ENCODE results near the gene ANKRD17.
"Not testable (repeated sequence)": the region's sequence is repeated elsewhere in the genome, so short reads cannot be mapped to it uniquely, and the experiment has no call there.

ANKRD17 gene

DNA sequence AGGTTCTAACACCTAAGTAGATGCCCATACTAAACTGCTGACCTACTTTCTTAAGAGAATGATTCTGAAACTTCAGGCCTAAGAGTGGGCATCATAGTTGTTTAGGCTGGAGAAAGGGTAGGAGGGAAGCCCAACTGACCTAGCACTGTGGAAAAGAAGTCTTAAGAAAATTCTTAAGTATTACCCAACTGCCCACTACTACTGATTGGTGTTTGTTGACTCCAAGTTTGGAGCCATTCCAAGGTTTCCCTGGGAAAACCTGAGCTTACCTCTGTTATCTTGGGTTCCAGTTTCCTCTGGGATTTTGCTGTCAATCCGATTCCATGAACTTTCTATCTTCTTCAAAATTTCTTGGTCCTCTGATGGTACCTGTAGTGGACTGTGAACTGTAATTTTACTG is 23.9 kb downstream of the ANKRD17 start:
- H3K9me3 ChIP-seq = no peaks in the 10 kb centered on the region
- no peak for DNase-seq (ENCODE audit: low spot score in 2 of 2)

GRCh38 chr4:73231518-73232487 is 26.8 kb downstream of the ANKRD17 start:
- Histone ChIP-seq H3K4me1 (peaks cover 11% of the 10 kb centered on the region), H3K4me3 (no peak overlapping the region), H3K36me3 (replicated peaks) (peaks cover 5% of the 10 kb centered on the region), H3K27me3 (ENCODE audit: low read depth) (no peaks in the 10 kb centered on the region), H3K9me3 (no peaks in the 10 kb centered on the region)
- no peak for DNase-seq (ENCODE audit: low spot score in 2 of 2)
- in situ Hi-C loops (cut with MboI; ENCODE audit: low sequenced_read_pairs) = no loop called here

More for the DNA sequence above, 23.9 kb downstream of the ANKRD17 start:
- in situ Hi-C loops (cut with MboI; ENCODE audit: low sequenced_read_pairs) = no loop called here
- H3K27me3 ChIP-seq (ENCODE audit: low read depth) = no peaks in the 10 kb centered on the region
- H3K4me1 ChIP-seq = peaks cover 21% of the 10 kb centered on the region
- H3K36me3 ChIP-seq (replicated peaks) = peaks cover 5% of the 10 kb centered on the region
- H3K4me3 ChIP-seq = no peak overlapping the region

- Histone ChIP-seq H3K4me3 (no peak overlapping the region), H3K9me3 (no peaks in the 10 kb centered on the region), H3K4me1 (peaks cover 10% of the 10 kb centered on the region), H3K27me3 (ENCODE audit: low read depth) (no peaks in the 10 kb centered on the region), H3K36me3 (replicated peaks) (peaks cover 5% of the 10 kb centered on the region)
- in situ Hi-C loops (cut with MboI; ENCODE audit: low sequenced_read_pairs) = no loop called here
- DNase-seq (ENCODE audit: low spot score in 2 of 2) = no peak
Observed at GRCh38 chr4:73230865-73231517, 27.6 kb downstream of the ANKRD17 start.

- H3K4me1 ChIP-seq; H3K9me3 ChIP-seq; H3K27me3 ChIP-seq (ENCODE audit: low read depth); H3K36me3 ChIP-seq (replicated peaks); in situ Hi-C loops (cut with MboI; ENCODE audit: low sequenced_read_pairs); H3K4me3 ChIP-seq; DNase-seq (ENCODE audit: low spot score in 2 of 2): not testable (repeated sequence)
Observed at GRCh38 chr4:73228800-73229199, 29.8 kb downstream of the ANKRD17 start.

DNA sequence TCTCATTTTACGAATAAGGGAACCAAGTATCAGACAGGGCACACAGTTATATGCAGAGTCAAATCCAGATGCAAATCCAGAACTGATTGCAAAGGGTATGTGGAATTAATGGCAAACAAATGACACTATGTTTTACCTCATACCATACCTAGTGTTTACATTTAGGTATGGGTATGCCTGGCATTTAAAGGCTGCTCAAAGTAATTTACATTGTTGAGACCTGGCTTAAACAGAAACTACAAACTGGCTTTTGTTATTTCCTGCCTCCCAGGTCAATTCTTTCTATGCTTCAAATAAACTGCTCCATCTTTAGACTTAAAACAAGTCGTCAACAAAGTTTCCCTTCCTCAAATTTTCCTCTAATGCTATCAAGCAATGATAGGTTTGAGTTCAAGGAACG is 33.7 kb downstream of the ANKRD17 start:
- H3K9me3 ChIP-seq = no peaks in the 10 kb centered on the region
- H3K4me3 ChIP-seq = no peak overlapping the region
- DNase-seq (ENCODE audit: low spot score in 2 of 2) = no peak
- no peaks in the 10 kb centered on the region for H3K36me3 ChIP-seq (replicated peaks)
- peaks cover 17% of the 10 kb centered on the region for H3K4me1 ChIP-seq
- H3K27me3 ChIP-seq (ENCODE audit: low read depth) = no peaks in the 10 kb centered on the region
- in situ Hi-C loops (cut with MboI; ENCODE audit: low sequenced_read_pairs) = no loop called here

DNA sequence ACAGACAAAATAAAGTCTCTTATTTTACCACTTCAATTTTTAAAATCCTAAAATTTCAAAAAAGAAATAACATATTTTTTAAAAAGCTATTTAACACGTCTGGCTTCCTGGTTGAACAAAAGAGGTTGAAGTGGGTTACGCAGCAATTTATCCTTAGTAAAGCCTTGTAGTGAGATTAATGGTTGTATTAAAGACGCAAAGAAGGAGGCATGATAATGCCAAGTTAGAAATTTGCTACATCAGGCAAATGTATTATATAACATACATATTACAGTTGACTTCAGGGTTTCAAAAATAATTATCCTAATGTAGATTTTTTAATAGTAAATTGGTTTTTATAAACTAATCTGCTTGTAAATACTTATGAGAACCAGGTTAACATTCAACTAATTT is 35.3 kb downstream of the ANKRD17 start:
- H3K4me1 ChIP-seq = peaks cover 17% of the 10 kb centered on the region
- H3K27me3 ChIP-seq (ENCODE audit: low read depth) = no peaks in the 10 kb centered on the region
- no peak for DNase-seq (ENCODE audit: low spot score in 2 of 2)
- no peaks in the 10 kb centered on the region for H3K9me3 ChIP-seq
- in situ Hi-C loops (cut with MboI; ENCODE audit: low sequenced_read_pairs) = no loop called here
- H3K36me3 ChIP-seq (replicated peaks) = 0 out of 2 replicates have a peak, but pooled peaks cover 2% of the 10 kb centered on the region
- peak overlapping the region; percentile 36 for H3K4me3 ChIP-seq

GRCh38 chr4:73222466-73223257 is 35.9 kb downstream of the ANKRD17 start:
- peak overlapping the region; percentile 36 for H3K4me3 ChIP-seq
- peaks cover 17% of the 10 kb centered on the region for H3K4me1 ChIP-seq
- H3K36me3 ChIP-seq (replicated peaks) = 0 out of 2 replicates have a peak, but pooled peaks cover 2% of the 10 kb centered on the region
- DNase-seq (ENCODE audit: low spot score in 2 of 2) = peak; percentile 67 to 90
- no peaks in the 10 kb centered on the region for H3K27me3 ChIP-seq (ENCODE audit: low read depth)
- H3K9me3 ChIP-seq = no peaks in the 10 kb centered on the region
- in situ Hi-C loops (cut with MboI; ENCODE audit: low sequenced_read_pairs) = no loop called here

DNA sequence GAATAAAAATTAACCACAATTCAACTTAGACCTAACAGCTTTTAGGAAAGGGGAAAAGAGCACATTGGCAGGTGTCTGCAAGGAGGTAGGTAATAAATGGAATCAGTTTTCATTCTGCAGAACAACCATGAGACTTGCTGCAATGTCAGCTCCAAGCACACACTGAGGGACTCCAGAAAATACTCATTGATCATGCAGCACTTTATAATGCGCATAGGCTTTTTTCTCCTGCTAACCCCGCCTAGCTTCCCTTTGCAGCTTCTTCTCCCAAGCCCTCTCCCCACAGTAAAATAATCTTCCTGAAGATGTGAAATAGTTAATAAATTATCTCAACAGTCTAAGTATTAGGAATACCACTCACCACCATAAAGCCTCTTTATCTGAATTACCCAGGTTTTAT is 36.9 kb downstream of the ANKRD17 start:
- peak in 1 of 2 experiments; percentile 17 for DNase-seq (ENCODE audit: low spot score in 2 of 2)
- Histone ChIP-seq H3K27me3 (ENCODE audit: low read depth) (no peaks in the 10 kb centered on the region), H3K9me3 (no peaks in the 10 kb centered on the region), H3K4me1 (peaks cover 17% of the 10 kb centered on the region), H3K36me3 (replicated peaks) (peaks cover 2% of the 10 kb centered on the region; the same call in 1 of the 2 replicates), H3K4me3 (peak overlapping the region; percentile 36; the same call in 1 of the 2 replicates)
- in situ Hi-C loops (cut with MboI; ENCODE audit: low sequenced_read_pairs) = no loop called here

GRCh38 chr4:73220815-73221214 is 37.8 kb downstream of the ANKRD17 start:
- H3K9me3 ChIP-seq = no peaks in the 10 kb centered on the region
- peaks cover 2% of the 10 kb centered on the region; the same call in 1 of the 2 replicates for H3K36me3 ChIP-seq (replicated peaks)
- no peaks in the 10 kb centered on the region for H3K27me3 ChIP-seq (ENCODE audit: low read depth)
- in situ Hi-C loops (cut with MboI; ENCODE audit: low sequenced_read_pairs) = no loop called here
- H3K4me1 ChIP-seq = peaks cover 17% of the 10 kb centered on the region
- H3K4me3 ChIP-seq = no peak overlapping the region
- DNase-seq (ENCODE audit: low spot score in 2 of 2) = no peak

DNA sequence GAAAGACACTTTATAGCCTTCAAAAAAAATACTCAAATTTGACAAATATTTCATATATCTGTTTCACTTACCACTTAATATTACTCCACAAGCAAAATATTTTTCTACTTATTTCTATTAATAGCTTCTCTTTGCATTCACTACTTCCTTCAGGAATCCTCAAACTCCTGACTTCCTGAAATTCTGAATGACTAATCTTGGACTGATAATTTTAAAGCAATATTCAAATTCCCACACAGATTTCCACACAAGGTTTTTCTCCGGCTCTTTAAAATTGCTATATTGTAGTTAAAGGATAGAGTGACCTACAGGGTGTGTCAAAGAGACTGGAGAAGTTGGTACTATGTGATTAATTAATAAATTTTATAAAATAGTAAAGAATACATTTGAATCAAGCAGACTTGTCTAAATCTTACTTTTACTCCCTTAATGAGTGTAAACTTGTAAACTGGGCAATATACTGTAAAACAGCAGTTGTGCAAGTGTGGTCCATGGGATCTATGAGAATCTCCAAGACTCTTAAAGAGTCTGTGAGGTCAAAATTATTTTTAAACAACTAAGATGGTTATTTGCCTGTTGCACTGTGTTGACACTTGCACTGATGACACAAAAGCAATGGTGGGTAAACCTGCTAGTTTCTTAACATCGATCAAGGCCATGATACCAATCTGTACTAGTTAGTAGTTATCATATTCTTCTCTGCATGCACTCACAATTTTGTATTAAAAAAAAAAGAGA is 44.5 kb downstream of the ANKRD17 start:
- peaks cover 3% of the 10 kb centered on the region for H3K36me3 ChIP-seq (replicated peaks)
- no peak for DNase-seq (ENCODE audit: low spot score in 2 of 2)
- H3K4me1 ChIP-seq = no peaks in the 10 kb centered on the region; the same call in 1 of the 2 replicates
- H3K27me3 ChIP-seq (ENCODE audit: low read depth) = no peaks in the 10 kb centered on the region
- H3K9me3 ChIP-seq = no peaks in the 10 kb centered on the region
- no peak overlapping the region for H3K4me3 ChIP-seq
- in situ Hi-C loops (cut with MboI; ENCODE audit: low sequenced_read_pairs) = no loop called here

GRCh38 chr4:73212982-73213730 is 45.4 kb downstream of the ANKRD17 start:
- no peak for DNase-seq (ENCODE audit: low spot score in 2 of 2)
- H3K36me3 ChIP-seq (replicated peaks) = peaks cover 3% of the 10 kb centered on the region
- H3K9me3 ChIP-seq = no peaks in the 10 kb centered on the region
- H3K4me3 ChIP-seq = no peak overlapping the region
- H3K4me1 ChIP-seq = no peaks in the 10 kb centered on the region; the same call in 1 of the 2 replicates
- in situ Hi-C loops (cut with MboI; ENCODE audit: low sequenced_read_pairs) = no loop called here
- no peaks in the 10 kb centered on the region for H3K27me3 ChIP-seq (ENCODE audit: low read depth)

- Histone ChIP-seq H3K4me1 (no peaks in the 10 kb centered on the region; the same call in 1 of the 2 replicates), H3K4me3 (no peak overlapping the region), H3K9me3 (no peaks in the 10 kb centered on the region), H3K36me3 (replicated peaks) (peaks cover 3% of the 10 kb centered on the region), H3K27me3 (ENCODE audit: low read depth) (no peaks in the 10 kb centered on the region)
- no peak for DNase-seq (ENCODE audit: low spot score in 2 of 2)
- in situ Hi-C loops (cut with MboI; ENCODE audit: low sequenced_read_pairs) = no loop called here
Observed at GRCh38 chr4:73211968-73212367, 46.6 kb downstream of the ANKRD17 start.
